Liver (tissue), 9 donors: Measurements from ENCODE around the gene KANSL1. TPM values are rescaled to one million over a fixed set of nuclear protein-coding genes. Genes with fewer than 3 reads are reported as not detected.
"Not testable (repeated sequence)": the region's sequence is repeated elsewhere in the genome, so short reads cannot be mapped to it uniquely, and the experiment has no call there.

Experiments used
- DNase-seq: peaks from one replicate; pipeline ENCODE4 v3.0.0-alpha.2; 2017; ENCODE audit warnings: low spot score
- H3K27ac ChIP-seq, 2 donors: one replicate each; pipeline ENCODE4 v1.7.0; 2013; ENCODE audit warnings: inconsistent platforms in 2 of 2, low read length in 2 of 2, control low read depth in 1 of 2, low read depth in 1 of 2, mild to moderate bottlenecking in 1 of 2
- H3K27me3 ChIP-seq, 4 donors: one replicate each; pipeline versions ENCODE4 v1.6.1 to v1.7.0; 2013; ENCODE audit warnings: low read length in 3 of 4, inconsistent platforms in 1 of 4, mild to moderate bottlenecking in 1 of 4, moderate library complexity in 1 of 4; ENCODE audit not compliant: control insufficient read depth in 4 of 4, insufficient read depth in 4 of 4
- H3K36me3 ChIP-seq, 4 donors: one replicate each; pipeline versions ENCODE4 v1.6.1 to v1.7.0; 2013; ENCODE audit warnings: low read length in 3 of 4, mild to moderate bottlenecking in 3 of 4, low read depth in 1 of 4, moderate library complexity in 1 of 4; ENCODE audit not compliant: control insufficient read depth in 4 of 4, insufficient read depth in 3 of 4
- H3K4me1 ChIP-seq, 4 donors: one replicate each; pipeline versions ENCODE4 v1.6.1 to v1.7.0; 2013; ENCODE audit warnings: low read length in 3 of 4, mild to moderate bottlenecking in 3 of 4, moderate library complexity in 1 of 4; ENCODE audit not compliant: control insufficient read depth in 4 of 4, insufficient read depth in 4 of 4
- H3K4me3 ChIP-seq, 3 donors: one replicate each; pipeline versions ENCODE4 v1.6.1 to v1.7.0; 2013; ENCODE audit warnings: low read length in 3 of 3, control low read depth in 1 of 3, low read depth in 1 of 3, mild to moderate bottlenecking in 1 of 3
- H3K9ac ChIP-seq, 2 donors: one replicate each; pipeline ENCODE4 v1.7.0; 2013; ENCODE audit warnings: low read length in 2 of 2, mild to moderate bottlenecking in 2 of 2, moderate library complexity in 2 of 2, control low read depth in 1 of 2, low read depth in 1 of 2
- H3K9me3 ChIP-seq, 4 donors: one replicate each; pipeline versions ENCODE4 v1.6.1 to v1.7.0; 2013; ENCODE audit warnings: low read length in 3 of 4; ENCODE audit not compliant: control insufficient read depth in 4 of 4
- EGR1 ChIP-seq, 2 donors: IDR thresholded peaks; 2 replicates each; pipeline ENCODE4 v1.6.1; 2016 to 2018; ENCODE audit warnings: antibody characterized with exemption in 2 of 2, low read depth in 2 of 2
- FOXA1 ChIP-seq: IDR thresholded peaks from 2 replicates; pipeline ENCODE4 v1.6.1; 2016; ENCODE audit warnings: antibody characterized with exemption
- HNF4A ChIP-seq, 2 donors: conservative IDR thresholded peaks; 2 replicates each; pipeline ENCODE4 v1.6.1; 2016; ENCODE audit warnings: antibody characterized with exemption in 2 of 2, mild to moderate bottlenecking in 2 of 2
- JUND ChIP-seq, 2 donors: IDR thresholded peaks; 2 replicates each; pipeline ENCODE4 v1.6.1; 2016; ENCODE audit warnings: antibody characterized with exemption in 2 of 2
- NR2F2 ChIP-seq: IDR thresholded peaks from 2 replicates; pipeline ENCODE4 v1.6.1; 2016; ENCODE audit warnings: antibody characterized with exemption
- RAD21 ChIP-seq, 2 donors: IDR thresholded peaks; 2 replicates each; pipeline ENCODE4 v1.6.1; 2016; ENCODE audit warnings: antibody characterized with exemption in 2 of 2, mild to moderate bottlenecking in 2 of 2
- RXRA ChIP-seq, 2 donors: IDR thresholded peaks; 2 replicates each; pipeline ENCODE4 v1.6.1; 2017 to 2018; ENCODE audit warnings: antibody characterized with exemption in 2 of 2, mild to moderate bottlenecking in 1 of 2
- SP1 ChIP-seq: IDR thresholded peaks from 2 replicates; pipeline ENCODE4 v1.6.1; 2018; ENCODE audit warnings: antibody characterized with exemption, mild to moderate bottlenecking
- YY1 ChIP-seq: IDR thresholded peaks from 2 replicates; pipeline ENCODE4 v1.6.1; 2016; ENCODE audit warnings: antibody characterized with exemption, mild to moderate bottlenecking
- WGBS: extraction: QIAGEN DNeasy Blood & Tissue Kit; methylation state at CpG from one replicate; pipeline ENCODE4 v1.1.7; 2013; 5-methylcytosine and 5-hydroxymethylcytosine counted together
- polyA plus RNA-seq, 2 donors: library from polyadenylated mRNA; stranded (reverse) in 1 of 2; unstranded in 1 of 2; fragments of 200-250 nt in 1 of 2; fragments of >200 nt in 1 of 2; fragmentation: Nextera tagmentation in 1 of 2; extraction: Ambion mirVana in 1 of 2; gene quantifications; one replicate each; pipeline versions ENCODE4 v1.2.1 to v1.2.3, GENCODE V29; 2013 to 2015
- total RNA-seq, 2 donors: library from RNA; depleted of rRNA; stranded (reverse); fragments of >200 nt; gene quantifications; one replicate each; pipeline ENCODE4 v1.2.3, GENCODE V29; 2014
- TF ChIP-seq, protein P1 (sequence below): IDR thresholded peaks from 2 replicates; pipeline ENCODE4 v1.6.1; 2016; ENCODE audit warnings: antibody characterized with exemption, mild to moderate bottlenecking
- TF ChIP-seq, protein P2 (sequence below): IDR thresholded peaks from 2 replicates; pipeline ENCODE4 v1.6.1; 2016; ENCODE audit warnings: antibody characterized with exemption
- TF ChIP-seq, protein P3 (sequence below): IDR thresholded peaks from 2 replicates; pipeline ENCODE4 v1.6.1; 2016; ENCODE audit warnings: antibody characterized with exemption
- TF ChIP-seq, protein P4 (sequence below): fragments of 150-350 bp; IDR thresholded peaks from 2 replicates; pipeline ENCODE4 v1.5.1; 2017; ENCODE audit warnings: improper control_type of control experiment, low read depth, low read length; ENCODE audit not compliant: missing input control
- donor health status: healthy.
- donor health status: healthy.
- donor health status: healthy.
- donor health status: healthy.
- donor health status: healthy.

The KANSL1 gene
- total and polyA plus RNA-seq, 4 donors, result 5.5 to 86.3 (median 24.0) TPM

DNA sequence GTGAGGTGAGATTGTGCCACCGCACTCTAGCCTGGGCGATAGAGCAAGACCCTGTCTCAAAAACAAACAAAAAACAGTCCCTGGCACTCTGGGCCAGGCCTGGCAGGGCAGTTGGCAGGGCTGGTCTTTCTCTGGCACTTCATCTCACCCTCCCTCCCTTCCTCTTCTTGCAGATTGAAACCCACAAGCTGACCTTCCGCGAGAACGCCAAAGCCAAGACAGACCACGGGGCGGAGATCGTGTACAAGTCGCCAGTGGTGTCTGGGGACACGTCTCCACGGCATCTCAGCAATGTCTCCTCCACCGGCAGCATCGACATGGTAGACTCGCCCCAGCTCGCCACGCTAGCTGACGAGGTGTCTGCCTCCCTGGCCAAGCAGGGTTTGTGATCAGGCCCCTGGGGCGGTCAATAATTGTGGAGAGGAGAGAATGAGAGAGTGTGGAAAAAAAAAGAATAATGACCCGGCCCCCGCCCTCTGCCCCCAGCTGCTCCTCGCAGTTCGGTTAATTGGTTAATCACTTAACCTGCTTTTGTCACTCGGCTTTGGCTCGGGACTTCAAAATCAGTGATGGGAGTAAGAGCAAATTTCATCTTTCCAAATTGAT, 169.3 kb downstream of the KANSL1 start:
- no peak overlapping the region for H3K27ac ChIP-seq
- TF ChIP-seq YY1, result no peak
- TF ChIP-seq, protein P1, sequence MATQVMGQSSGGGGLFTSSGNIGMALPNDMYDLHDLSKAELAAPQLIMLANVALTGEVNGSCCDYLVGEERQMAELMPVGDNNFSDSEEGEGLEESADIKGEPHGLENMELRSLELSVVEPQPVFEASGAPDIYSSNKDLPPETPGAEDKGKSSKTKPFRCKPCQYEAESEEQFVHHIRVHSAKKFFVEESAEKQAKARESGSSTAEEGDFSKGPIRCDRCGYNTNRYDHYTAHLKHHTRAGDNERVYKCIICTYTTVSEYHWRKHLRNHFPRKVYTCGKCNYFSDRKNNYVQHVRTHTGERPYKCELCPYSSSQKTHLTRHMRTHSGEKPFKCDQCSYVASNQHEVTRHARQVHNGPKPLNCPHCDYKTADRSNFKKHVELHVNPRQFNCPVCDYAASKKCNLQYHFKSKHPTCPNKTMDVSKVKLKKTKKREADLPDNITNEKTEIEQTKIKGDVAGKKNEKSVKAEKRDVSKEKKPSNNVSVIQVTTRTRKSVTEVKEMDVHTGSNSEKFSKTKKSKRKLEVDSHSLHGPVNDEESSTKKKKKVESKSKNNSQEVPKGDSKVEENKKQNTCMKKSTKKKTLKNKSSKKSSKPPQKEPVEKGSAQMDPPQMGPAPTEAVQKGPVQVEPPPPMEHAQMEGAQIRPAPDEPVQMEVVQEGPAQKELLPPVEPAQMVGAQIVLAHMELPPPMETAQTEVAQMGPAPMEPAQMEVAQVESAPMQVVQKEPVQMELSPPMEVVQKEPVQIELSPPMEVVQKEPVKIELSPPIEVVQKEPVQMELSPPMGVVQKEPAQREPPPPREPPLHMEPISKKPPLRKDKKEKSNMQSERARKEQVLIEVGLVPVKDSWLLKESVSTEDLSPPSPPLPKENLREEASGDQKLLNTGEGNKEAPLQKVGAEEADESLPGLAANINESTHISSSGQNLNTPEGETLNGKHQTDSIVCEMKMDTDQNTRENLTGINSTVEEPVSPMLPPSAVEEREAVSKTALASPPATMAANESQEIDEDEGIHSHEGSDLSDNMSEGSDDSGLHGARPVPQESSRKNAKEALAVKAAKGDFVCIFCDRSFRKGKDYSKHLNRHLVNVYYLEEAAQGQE, result no peak
- no peak for TF ChIP-seq JUND (IDR thresholded peaks at IDR 0.05)
- TF ChIP-seq, protein P2, sequence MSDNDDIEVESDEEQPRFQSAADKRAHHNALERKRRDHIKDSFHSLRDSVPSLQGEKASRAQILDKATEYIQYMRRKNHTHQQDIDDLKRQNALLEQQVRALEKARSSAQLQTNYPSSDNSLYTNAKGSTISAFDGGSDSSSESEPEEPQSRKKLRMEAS, result no peak
- no peak for TF ChIP-seq RAD21 (IDR thresholded peaks at IDR 0.05)
- TF ChIP-seq EGR1 (IDR thresholded peaks at IDR 0.05; ENCODE audit: low read depth in 2 of 2), result no peak
- no peak for TF ChIP-seq HNF4A (conservative IDR thresholded peaks at IDR 0.05)
- no peak for TF ChIP-seq RXRA (IDR thresholded peaks at IDR 0.05)
- TF ChIP-seq NR2F2, result no peak
- TF ChIP-seq, protein P3, sequence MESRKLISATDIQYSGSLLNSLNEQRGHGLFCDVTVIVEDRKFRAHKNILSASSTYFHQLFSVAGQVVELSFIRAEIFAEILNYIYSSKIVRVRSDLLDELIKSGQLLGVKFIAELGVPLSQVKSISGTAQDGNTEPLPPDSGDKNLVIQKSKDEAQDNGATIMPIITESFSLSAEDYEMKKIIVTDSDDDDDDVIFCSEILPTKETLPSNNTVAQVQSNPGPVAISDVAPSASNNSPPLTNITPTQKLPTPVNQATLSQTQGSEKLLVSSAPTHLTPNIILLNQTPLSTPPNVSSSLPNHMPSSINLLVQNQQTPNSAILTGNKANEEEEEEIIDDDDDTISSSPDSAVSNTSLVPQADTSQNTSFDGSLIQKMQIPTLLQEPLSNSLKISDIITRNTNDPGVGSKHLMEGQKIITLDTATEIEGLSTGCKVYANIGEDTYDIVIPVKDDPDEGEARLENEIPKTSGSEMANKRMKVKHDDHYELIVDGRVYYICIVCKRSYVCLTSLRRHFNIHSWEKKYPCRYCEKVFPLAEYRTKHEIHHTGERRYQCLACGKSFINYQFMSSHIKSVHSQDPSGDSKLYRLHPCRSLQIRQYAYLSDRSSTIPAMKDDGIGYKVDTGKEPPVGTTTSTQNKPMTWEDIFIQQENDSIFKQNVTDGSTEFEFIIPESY, result no peak
- H3K36me3 ChIP-seq, result peaks cover 0 to 5% (median 5%) of the 10 kb centered on the region in 4 donors
- no peak overlapping the region for H3K4me3 ChIP-seq
- DNase-seq, result no peak
- no peaks in the 10 kb centered on the region for H3K4me1 ChIP-seq
- no peaks in the 10 kb centered on the region for H3K27me3 ChIP-seq
- no peaks in the 10 kb centered on the region for H3K9me3 ChIP-seq
- 95% methylated on average over 24 of the region's 24 CpGs for WGBS
- no peak overlapping the region for H3K9ac ChIP-seq

DNA sequence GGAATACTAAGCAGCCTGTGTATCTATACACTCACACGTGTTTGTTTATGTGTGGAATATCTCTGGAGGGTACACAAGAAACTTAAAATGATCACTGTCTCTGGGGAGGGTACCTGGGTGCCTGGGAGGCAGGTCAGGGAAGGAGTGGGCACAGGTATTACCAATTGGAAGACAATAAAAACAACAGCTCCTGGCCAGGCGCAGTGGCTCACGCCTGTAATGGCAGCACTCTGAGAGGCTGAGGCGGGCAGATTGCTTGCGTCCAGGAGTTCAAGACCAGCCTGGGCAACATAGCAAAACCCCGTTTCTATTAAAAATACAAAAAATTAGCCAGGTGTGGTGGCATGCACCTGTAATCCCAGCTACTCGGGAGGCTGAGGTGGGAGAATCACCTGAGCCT, 169.9 kb downstream of the KANSL1 start:
- H3K4me3 ChIP-seq, H3K27ac ChIP-seq, H3K9me3 ChIP-seq, H3K9ac ChIP-seq, H3K27me3 ChIP-seq, H3K36me3 ChIP-seq, H3K4me1 ChIP-seq, DNase-seq: not testable (repeated sequence)
- 93% methylated on average over 7 of the region's 7 CpGs for WGBS

DNA sequence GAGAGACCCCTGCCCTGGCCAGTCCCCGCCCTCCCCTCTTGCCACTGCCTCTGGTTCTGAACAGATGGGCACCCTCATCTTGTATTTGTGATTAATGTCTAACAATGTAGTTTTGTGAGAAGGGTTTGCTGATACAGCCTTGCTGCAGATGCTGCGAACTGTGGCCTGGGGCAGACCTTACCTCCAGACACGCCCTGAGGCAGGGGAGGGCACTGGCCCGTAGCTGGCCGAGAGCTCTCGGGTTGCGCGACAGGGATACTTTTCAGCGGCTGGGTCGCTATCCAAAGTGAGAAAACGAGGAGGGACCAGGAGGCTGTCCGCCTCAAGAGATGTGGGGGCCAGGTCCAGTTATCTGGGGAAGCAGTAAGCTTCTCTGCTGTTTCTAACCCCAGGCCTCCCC, 172.2 kb downstream of the KANSL1 start:
- Histone ChIP-seq H3K9me3 (no peaks in the 10 kb centered on the region), H3K27me3 (no peaks in the 10 kb centered on the region), H3K4me3 (no peak overlapping the region), H3K27ac (no peak overlapping the region), H3K4me1 (no peaks in the 10 kb centered on the region), H3K9ac (no peak overlapping the region), H3K36me3 (peaks cover 0 to 2% (median 0%) of the 10 kb centered on the region in 4 donors)
- no peak for DNase-seq
- WGBS, result 96% methylated on average over 12 of the region's 12 CpGs
- TF ChIP-seq RAD21 (IDR thresholded peaks at IDR 0.05) (no peak), FOXA1 (no peak), SP1 (no peak)
- TF ChIP-seq, protein P2, result no peak
- TF ChIP-seq, protein P3, result no peak
- TF ChIP-seq, protein P1, result no peak
- TF ChIP-seq, protein P4, sequence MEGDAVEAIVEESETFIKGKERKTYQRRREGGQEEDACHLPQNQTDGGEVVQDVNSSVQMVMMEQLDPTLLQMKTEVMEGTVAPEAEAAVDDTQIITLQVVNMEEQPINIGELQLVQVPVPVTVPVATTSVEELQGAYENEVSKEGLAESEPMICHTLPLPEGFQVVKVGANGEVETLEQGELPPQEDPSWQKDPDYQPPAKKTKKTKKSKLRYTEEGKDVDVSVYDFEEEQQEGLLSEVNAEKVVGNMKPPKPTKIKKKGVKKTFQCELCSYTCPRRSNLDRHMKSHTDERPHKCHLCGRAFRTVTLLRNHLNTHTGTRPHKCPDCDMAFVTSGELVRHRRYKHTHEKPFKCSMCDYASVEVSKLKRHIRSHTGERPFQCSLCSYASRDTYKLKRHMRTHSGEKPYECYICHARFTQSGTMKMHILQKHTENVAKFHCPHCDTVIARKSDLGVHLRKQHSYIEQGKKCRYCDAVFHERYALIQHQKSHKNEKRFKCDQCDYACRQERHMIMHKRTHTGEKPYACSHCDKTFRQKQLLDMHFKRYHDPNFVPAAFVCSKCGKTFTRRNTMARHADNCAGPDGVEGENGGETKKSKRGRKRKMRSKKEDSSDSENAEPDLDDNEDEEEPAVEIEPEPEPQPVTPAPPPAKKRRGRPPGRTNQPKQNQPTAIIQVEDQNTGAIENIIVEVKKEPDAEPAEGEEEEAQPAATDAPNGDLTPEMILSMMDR, result no peak
